ENCODE data around the gene EXOSC2.

The EXOSC2 gene

DNA sequence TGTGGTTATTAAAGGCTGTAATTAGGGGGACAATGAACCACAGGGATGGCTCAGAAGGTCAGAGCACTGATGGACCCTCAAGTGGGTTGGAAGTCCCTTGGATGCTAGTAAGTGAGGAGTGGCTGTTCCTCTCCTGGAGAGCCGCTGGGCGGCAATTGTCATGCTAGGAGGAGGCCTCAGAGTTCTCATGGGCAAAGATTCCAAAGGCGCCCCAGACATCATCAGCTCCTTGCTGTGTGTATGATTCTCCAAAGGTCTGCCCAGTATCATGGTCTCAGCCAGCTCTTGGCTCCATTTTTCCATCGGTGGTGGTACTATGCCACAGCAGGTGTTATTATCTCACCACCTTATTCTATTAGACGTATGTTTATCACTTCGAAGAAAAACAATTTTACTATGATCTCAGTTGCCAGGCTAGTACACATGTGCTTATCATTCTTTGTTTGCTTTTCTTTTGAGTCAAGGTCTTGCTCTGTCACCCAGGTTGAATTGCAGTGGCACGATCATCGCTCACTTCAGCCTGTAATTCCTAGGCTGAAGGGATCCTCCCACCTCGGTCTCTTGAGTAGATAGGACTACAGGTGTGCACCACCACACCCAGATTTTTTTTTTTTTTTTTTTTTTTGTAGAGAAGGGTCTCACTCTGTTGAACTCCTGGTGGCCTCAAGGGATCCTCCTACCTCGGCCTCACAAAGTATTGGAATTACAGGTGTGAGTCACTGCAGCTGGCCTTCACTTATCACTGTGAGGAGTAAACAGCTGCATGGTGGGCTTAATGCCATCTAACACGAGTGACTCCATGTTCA is 46.8 kb downstream of the EXOSC2 start:
- no peak for FAIRE-seq

DNA sequence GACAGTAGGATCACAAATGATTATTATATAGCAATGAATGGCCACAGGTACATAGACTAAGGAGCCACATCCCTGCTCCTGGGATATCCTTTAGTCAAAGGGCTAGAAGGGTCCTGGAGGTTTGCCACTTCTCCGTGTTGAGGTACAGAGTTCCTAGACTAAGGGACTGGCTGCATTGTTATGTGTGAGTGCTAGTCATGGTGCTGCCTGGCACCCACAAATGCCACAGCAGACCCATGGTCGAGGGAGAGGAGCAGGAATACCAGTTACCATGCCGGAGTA is 47.4 kb downstream of the EXOSC2 start:
- no peak for FAIRE-seq

DNA sequence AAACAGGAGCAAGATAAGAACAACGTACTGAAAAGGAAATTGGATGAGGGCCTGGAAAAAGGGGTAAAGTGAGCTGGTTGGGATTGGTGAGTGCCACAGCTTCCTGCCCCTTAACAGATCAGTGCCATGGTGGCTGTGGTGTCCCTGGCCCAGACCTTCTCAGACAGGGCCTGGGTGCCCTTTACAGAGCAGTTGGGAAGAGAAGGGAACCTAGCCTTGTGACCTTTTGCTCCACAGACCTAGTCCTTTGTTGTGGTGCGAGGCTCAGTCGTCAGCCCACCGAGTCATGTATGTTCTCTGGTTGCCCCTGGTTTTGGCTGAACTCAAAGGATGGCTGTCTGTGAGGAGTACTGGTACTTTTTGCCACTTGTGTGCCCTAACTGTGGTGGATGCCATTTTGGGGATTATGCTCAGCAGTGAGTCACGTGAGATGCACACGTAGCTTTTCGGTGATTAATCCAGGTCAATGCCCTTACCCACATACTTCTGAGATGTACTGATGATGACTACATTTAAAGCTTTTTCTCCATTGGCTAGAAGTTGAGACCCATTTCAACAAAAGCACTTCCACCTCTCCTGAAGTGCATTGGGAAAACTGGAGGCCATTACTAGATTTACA is 48.4 kb downstream of the EXOSC2 start:
- FAIRE-seq: no peak

GRCh38 chr9:130743656-130744055 is 50.1 kb downstream of the EXOSC2 start:
- no peak for FAIRE-seq

DNA sequence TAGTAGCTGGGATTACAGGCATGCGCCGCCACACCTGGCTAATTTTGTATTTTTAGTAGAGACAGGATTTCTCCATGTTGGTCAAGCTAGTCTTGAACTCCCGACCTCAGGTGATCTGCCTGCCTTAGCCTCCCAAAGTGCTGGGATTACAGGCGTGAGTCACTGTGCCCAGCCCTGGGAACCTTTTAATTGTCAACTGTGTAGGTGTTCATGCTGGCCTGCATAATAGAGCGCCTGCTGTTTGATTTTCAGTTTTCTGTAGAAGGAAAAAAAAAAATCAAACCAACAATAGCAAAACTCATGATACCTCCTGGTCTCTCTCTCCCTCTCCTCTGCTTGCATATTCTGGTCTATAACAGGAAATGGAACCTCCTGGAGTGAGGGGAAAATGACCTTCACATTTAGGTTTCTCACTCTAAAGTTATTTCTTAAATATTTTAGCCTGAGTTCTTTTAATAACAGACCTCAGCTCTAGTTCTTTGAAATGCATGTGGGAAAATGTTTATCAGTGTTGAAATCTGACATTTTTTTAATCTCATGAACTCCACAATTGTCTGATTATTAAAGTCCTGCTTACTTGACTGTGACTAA is 51.7 kb downstream of the EXOSC2 start:
- no peak for FAIRE-seq

GRCh38 chr9:130745829-130746228 is 52.2 kb downstream of the EXOSC2 start:
- FAIRE-seq: no peak

GRCh38 chr9:130746434-130747212 is 53.0 kb downstream of the EXOSC2 start:
- no peak for FAIRE-seq

DNA sequence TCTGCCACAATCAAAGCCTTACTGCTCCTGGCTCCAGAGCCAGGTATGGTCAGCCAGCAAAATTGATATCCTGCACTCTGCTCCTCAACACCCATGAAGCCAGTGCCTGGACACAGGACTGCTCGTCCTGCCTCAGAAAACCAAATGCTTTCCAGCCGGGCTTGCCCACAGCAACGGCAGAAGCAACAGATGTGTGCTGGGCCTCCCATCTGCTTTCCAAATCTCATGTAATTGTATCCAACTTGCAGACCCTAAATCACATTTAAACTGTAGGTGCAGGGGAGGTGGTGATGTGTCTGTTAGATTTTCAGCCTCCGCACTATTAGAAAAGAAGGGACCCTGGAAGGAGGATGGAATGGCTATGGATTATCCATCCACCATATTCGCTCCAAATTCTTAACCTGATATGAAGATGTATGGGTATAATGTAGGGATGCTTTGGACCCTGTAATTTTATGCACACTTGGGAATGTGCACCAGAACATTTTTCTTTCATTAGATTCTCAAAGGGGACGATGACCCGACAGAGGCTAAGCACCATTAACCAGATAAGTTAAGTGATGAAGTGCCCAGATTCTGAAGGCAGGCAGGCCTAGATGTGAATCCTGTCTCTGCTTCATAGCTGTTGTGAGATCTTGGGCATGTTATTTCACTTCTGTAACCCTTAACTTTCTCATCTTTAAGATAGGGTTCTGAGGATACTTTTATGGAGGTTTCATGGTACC is 58.2 kb downstream of the EXOSC2 start:
- no peak for FAIRE-seq
